Left cardiac atrium (tissue), 4 donors: Measurements from ENCODE around the gene NAA10. TPM values are rescaled to one million over a fixed set of nuclear protein-coding genes. Genes with fewer than 3 reads are reported as not detected.
A peak's percentile ranks its signal among the peaks of the same experiment; 100 is the strongest.

Experiments
- ATAC-seq, 2 donors: fragments of 200-7000 bp; cut with Tn5 transposase; one replicate each; pipeline ENCODE4 v1.9.1; 2020; ENCODE audit warnings: mild to moderate bottlenecking in 2 of 2, moderate library complexity in 2 of 2
- DNase-seq: peaks from one replicate; pipeline ENCODE4 v3.0.0-alpha.2; 2020
- intact Hi-C, 2 donors: fragments of 100-400 bp; cut with DNase I; formaldehyde crosslinking; loops; one replicate each; pipeline versions ENCODE4 v1.14.1 to v1.15.1; 2022 to 2023
- total RNA-seq, 2 donors: library from RNA; stranded (reverse); fragmentation: NEBNext Ultra II Directional; extraction: Animal tissue kit (Norgen Biotek cat#: 25700); gene quantifications; one replicate each; pipeline ENCODE4 v1.2.1, GENCODE V29; 2021
- donor health status: DM: no; HTN: yes; CAD: no.
- donor health status: DM: no; HTN: yes; CAD: no; lungs with severe emphysema.
- donor health status: DM: yes; HTN: yes; CAD: no.
- donor health status: Dilated cardiomyopathy.

Gene NAA10
- total RNA-seq, 2 donors from 2014 or later = 67.4 to 81.4 TPM

GRCh38 chrX:153903238-153903980, 31.4 kb downstream of the NAA10 start:
- ATAC-seq = peak; percentile 39 to 44
- no peak for DNase-seq

GRCh38 chrX:153902385-153902784, 32.5 kb downstream of the NAA10 start:
- intact Hi-C loops = no loop called here
- ATAC-seq = no peak

More at GRCh38 chrX:153903238-153903980, 31.4 kb downstream of the NAA10 start:
- intact Hi-C loops = no loop called here

GRCh38 chrX:153901753-153902140, 33.1 kb downstream of the NAA10 start:
- intact Hi-C loops = no loop called here

More at GRCh38 chrX:153902385-153902784, 32.5 kb downstream of the NAA10 start:
- no peak for DNase-seq

GRCh38 chrX:153900831-153901752, 33.7 kb downstream of the NAA10 start:
- intact Hi-C loops = no loop called here
- DNase-seq (peak; percentile 63), ATAC-seq (peak; percentile 61 to 69)

More at GRCh38 chrX:153901753-153902140, 33.1 kb downstream of the NAA10 start:
- no peak for DNase-seq
- no peak for ATAC-seq

- DNase-seq (no peak), ATAC-seq (no peak)
- intact Hi-C loops = no loop called here
Observed at GRCh38 chrX:153897899-153898298, 36.9 kb downstream of the NAA10 start.

- DNase-seq = no peak
- intact Hi-C loops = no loop called here
- ATAC-seq = no peak
Observed at GRCh38 chrX:153889123-153889522, 45.7 kb downstream of the NAA10 start.

GRCh38 chrX:153888344-153888743, 46.5 kb downstream of the NAA10 start:
- ATAC-seq (no peak), DNase-seq (no peak)
- intact Hi-C loops = no loop called here

GRCh38 chrX:153887385-153887784, 47.5 kb downstream of the NAA10 start:
- intact Hi-C loops = no loop called here
- no peak for DNase-seq

GRCh38 chrX:153886915-153887314, 47.9 kb downstream of the NAA10 start:
- DNase-seq (no peak), ATAC-seq (no peak)
- intact Hi-C loops = no loop called here

More at GRCh38 chrX:153887385-153887784, 47.5 kb downstream of the NAA10 start:
- ATAC-seq = no peak

GRCh38 chrX:153885968-153886903, 48.6 kb downstream of the NAA10 start, which contains the start of gene L1CAM:
TSS of gene L1CAM (minus strand) at chrX:153886173. CDS start at chrX:153875836, 10,337 bp downstream.
- ATAC-seq (peak in 1 of 2 donors; percentile 58), DNase-seq (no peak)
- intact Hi-C loops = no loop called here

- intact Hi-C loops = no loop called here
- no peak for DNase-seq
- no peak for ATAC-seq
Observed at GRCh38 chrX:153885208-153885787, 49.5 kb downstream of the NAA10 start.

- no peak for ATAC-seq
- no peak for DNase-seq
- intact Hi-C loops = no loop called here
Observed at GRCh38 chrX:153884590-153884989, 50.2 kb downstream of the NAA10 start.

- ATAC-seq (no peak), DNase-seq (no peak)
- intact Hi-C loops = no loop called here
Observed at GRCh38 chrX:153884136-153884535, 50.7 kb downstream of the NAA10 start.

- DNase-seq = no peak
- no peak for ATAC-seq
- intact Hi-C loops = no loop called here
Observed at GRCh38 chrX:153883163-153883843, 51.5 kb downstream of the NAA10 start.

- DNase-seq = no peak
- no peak for ATAC-seq
- intact Hi-C loops = no loop called here
Observed at GRCh38 chrX:153882557-153882956, 52.3 kb downstream of the NAA10 start.

- intact Hi-C loops = no loop called here
- no peak for DNase-seq
Observed at GRCh38 chrX:153882086-153882498, 52.7 kb downstream of the NAA10 start.

GRCh38 chrX:153881281-153881680, 53.6 kb downstream of the NAA10 start:
- DNase-seq (peak; percentile 5), ATAC-seq (no peak)
- intact Hi-C loops = no loop called here

More at GRCh38 chrX:153882086-153882498, 52.7 kb downstream of the NAA10 start:
- peak in 1 of 2 donors; percentile 36 for ATAC-seq

GRCh38 chrX:153880440-153880815, 54.4 kb downstream of the NAA10 start:
- ATAC-seq (no peak), DNase-seq (peak; percentile 16)
- intact Hi-C loops = no loop called here
